Neural crest cell (in vitro differentiated cells): Measurements from ENCODE around the gene IRS1. TPM values are rescaled to one million over a fixed set of nuclear protein-coding genes. Genes with fewer than 3 reads are reported as not detected.

Experiments used
- DNase-seq: peaks from one replicate; pipeline ENCODE4 v3.0.0; 2021; ENCODE audit warnings: low read depth, mixed read lengths, low spot score
- H3K27ac Mint-ChIP-seq: one replicate; pipeline ENCODE4 v1.8.0; 2021; ENCODE audit warnings: mild to moderate bottlenecking, mixed read lengths; ENCODE audit not compliant: unreplicated experiment
- H3K27me3 Mint-ChIP-seq: 2 replicates; pipeline ENCODE4 v1.8.0; 2021; ENCODE audit warnings: low read depth, mild to moderate bottlenecking, mixed read lengths
- H3K36me3 Mint-ChIP-seq: 2 replicates; pipeline ENCODE4 v1.8.0; 2021; ENCODE audit warnings: low read depth, mild to moderate bottlenecking, mixed read lengths
- H3K4me1 Mint-ChIP-seq: 2 replicates; pipeline ENCODE4 v1.8.0; 2021; ENCODE audit warnings: mixed read lengths
- H3K4me3 Mint-ChIP-seq: one replicate; pipeline ENCODE4 v1.8.0; 2021; ENCODE audit warnings: mild to moderate bottlenecking, mixed read lengths
- H3K9me3 Mint-ChIP-seq: 2 replicates; pipeline ENCODE4 v1.8.0; 2021; ENCODE audit warnings: mixed read lengths
- CTCF ChIP-seq: fragments of 200-600 bp; sonication (generic); conservative IDR thresholded peaks from 2 replicates; pipeline ENCODE4 v1.5.0; 2021; ENCODE audit warnings: antibody characterized with exemption, mild to moderate bottlenecking
- total RNA-seq: library from RNA; stranded (reverse); gene quantifications from 2 replicates; pipeline ENCODE4 v1.2.1, GENCODE V29; 2021

IRS1 gene
- total RNA-seq, 1 donor from 2014 or later: 15.1 TPM

GRCh38 chr2:226797989-226798421, 1.6 kb downstream of the IRS1 start:
- Mint-ChIP-seq H3K27ac (no peak overlapping the region), H3K9me3 (no peaks in the 10 kb centered on the region), H3K36me3 (peaks cover 15% of the 10 kb centered on the region), H3K4me3 (peak overlapping the region; percentile 93), H3K27me3 (peaks cover under 1% of the 10 kb centered on the region), H3K4me1 (peaks cover 43% of the 10 kb centered on the region)
- DNase-seq: no peak
- TF ChIP-seq CTCF: no peak

- no peak overlapping the region for H3K27ac Mint-ChIP-seq
- DNase-seq: no peak
- no peaks in the 10 kb centered on the region for H3K27me3 Mint-ChIP-seq
- no peaks in the 10 kb centered on the region for H3K9me3 Mint-ChIP-seq
- H3K36me3 Mint-ChIP-seq: peaks cover 15% of the 10 kb centered on the region
- peaks cover 48% of the 10 kb centered on the region for H3K4me1 Mint-ChIP-seq
- TF ChIP-seq CTCF: no peak
- H3K4me3 Mint-ChIP-seq: peak overlapping the region; percentile 93
These were observed 2.2 kb downstream of the IRS1 start for GRCh38 chr2:226797289-226797988.

DNA sequence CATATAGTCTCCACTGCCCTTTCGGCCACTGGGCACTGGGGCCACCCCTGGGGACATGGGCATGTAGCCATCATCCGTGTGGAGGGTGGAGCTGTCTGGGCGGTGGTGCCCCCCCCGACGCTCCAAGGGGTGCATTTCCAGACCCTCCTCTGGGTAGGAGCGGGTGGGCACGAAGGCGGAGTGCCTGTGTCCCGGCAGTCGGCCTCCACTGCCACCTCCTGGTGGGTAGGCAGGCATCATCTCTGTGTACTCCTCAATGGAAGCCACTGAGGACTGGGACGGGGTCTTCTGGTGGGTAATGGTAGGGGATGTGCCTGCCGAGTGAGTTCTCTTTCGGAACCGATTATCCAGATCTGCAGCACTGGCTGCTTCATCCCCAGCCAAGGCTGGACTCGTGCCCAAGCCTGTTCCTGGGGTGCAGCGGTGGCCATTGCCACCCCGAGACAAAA, 2.8 kb downstream of the IRS1 start:
- peak overlapping the region; percentile 84 for H3K4me3 Mint-ChIP-seq
- H3K9me3 Mint-ChIP-seq: no peaks in the 10 kb centered on the region
- H3K4me1 Mint-ChIP-seq: peaks cover 54% of the 10 kb centered on the region
- no peaks in the 10 kb centered on the region for H3K27me3 Mint-ChIP-seq
- H3K36me3 Mint-ChIP-seq: peaks cover 15% of the 10 kb centered on the region
- peak; percentile 36 for TF ChIP-seq CTCF
- DNase-seq: no peak
- H3K27ac Mint-ChIP-seq: no peak overlapping the region

DNA sequence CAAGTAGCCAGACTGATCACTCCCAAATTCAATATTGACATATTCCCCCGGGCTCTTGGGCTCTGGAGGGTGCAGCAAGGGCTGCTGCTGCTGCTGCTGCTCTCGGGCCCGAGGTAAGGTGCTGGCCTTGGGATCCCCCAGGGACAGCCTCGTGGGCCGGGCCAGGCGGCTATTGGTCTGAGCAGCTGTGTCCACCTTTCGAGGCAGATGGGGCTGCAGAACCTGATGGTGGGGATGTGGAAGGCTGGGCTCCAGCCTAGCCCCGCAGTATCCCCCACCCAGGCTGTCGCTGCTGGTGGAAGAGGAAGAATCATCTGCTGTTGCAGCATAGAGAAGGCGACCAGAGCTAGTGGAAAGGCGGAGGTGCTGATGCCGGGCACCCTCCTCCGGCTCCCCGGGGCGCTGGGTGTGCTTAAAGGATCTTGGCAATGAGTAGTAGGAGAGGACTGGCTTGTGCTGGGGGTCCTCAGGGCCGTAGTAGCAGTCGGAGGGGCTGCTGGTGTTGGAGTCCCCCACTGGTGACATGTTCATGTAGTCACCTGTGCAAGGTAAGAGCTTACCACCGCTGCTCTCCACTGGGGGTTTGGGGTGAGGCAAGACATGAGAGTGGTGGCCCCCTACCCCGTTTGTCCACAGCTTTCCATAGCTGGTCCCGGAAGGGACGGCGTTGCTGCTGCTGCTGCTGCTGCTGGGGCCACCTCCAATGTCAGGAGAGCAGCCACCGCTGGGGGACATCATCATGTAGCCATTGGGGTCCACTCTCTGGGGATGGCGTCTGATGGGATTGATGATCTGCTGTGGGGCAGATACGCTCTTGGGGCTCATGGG, 3.4 kb downstream of the IRS1 start:
- no peak for TF ChIP-seq CTCF
- DNase-seq: no peak
- Mint-ChIP-seq H3K36me3 (peaks cover 15% of the 10 kb centered on the region), H3K9me3 (no peaks in the 10 kb centered on the region), H3K4me3 (peak overlapping the region; percentile 84), H3K27ac (no peak overlapping the region), H3K27me3 (no peaks in the 10 kb centered on the region), H3K4me1 (peaks cover 50% of the 10 kb centered on the region)

DNA sequence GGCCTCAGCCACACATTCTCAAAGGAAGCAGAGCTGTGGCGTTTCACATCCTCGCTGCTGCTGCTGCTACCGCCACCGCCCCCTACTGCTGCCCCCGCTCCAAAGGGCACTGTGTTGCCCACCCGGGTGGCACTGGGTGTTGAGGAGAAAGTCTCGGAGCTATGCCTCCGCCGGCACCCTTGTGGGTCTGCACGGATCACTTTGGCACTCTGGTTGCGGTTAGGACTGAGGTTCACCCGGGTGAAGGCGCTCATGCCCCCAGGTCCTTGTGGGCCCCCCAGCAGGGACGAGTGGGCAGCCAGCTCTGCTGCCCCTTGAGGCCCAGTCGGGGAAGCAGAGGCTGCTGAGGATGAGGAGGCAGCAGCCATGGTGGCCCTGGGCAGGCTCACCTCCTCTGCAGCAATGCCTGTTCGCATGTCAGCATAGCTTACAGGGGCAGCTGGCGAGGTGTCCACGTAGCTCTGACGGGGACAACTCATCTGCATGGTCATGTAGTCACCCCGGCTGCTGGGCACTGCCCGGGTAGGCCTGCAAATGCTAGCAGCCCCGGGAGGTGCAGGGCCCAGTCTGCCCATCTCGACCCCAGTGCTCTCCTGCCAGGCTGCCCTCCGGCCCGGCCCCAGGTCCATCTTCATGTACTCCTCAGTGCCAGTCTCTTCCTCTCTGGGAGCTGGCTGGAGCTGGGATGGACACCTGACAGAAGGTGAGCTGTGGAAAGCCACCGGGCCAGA, 4.2 kb downstream of the IRS1 start:
- H3K36me3 Mint-ChIP-seq: peaks cover 15% of the 10 kb centered on the region
- DNase-seq: no peak
- no peaks in the 10 kb centered on the region for H3K27me3 Mint-ChIP-seq
- peak overlapping the region; percentile 84 for H3K4me3 Mint-ChIP-seq
- no peak overlapping the region for H3K27ac Mint-ChIP-seq
- H3K4me1 Mint-ChIP-seq: peaks cover 50% of the 10 kb centered on the region
- no peak for TF ChIP-seq CTCF
- no peaks in the 10 kb centered on the region for H3K9me3 Mint-ChIP-seq
